ENCODE results near the gene STK33.

The STK33 gene

GRCh38 chr11:8370812-8371515, 223.1 kb downstream of the STK33 start:
- no peak overlapping the region for H3K4me3 ChIP-seq (ENCODE audit: low read depth, low read length)
- no peak for DNase-seq (ENCODE audit: low read depth)
- in situ Hi-C loops (cut with HindIII; ENCODE audit: low sequenced_read_pairs), result no loop called here
- no peak for TF ChIP-seq CTCF (IDR thresholded peaks at IDR 0.05; ENCODE audit: low read depth, low read length, missing control alignments)

DNA sequence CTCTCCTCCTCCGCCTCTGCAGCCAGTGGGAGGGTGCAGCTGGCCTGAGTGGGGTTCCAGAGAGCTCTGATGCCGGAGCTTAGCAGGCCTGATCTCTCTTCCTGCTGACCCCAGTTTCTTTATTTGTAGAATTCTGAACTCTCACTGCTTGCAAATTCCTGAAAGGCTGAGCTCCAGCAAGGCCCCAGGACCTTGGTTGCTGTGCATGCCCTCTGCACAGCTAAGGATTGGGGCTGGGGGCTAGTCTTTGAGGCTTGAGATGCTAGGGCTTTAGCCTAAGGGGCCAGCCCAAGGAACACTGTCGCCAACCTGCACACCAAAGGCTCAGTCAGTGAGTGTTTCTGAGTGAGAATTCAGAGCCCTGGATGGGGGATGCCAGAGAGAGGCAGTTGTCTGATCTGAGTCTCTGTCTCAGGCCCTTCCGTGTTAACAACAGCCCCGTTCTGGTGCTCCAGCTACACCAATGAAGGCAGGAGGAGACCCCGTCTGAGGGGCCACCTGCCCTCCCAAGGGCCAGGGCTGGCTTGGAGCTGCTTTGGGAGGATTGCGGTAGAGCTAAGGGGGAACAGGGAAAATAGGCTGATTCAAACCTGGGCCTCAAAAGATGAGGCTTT, 224.3 kb downstream of the STK33 start:
- in situ Hi-C loops (cut with HindIII; ENCODE audit: low sequenced_read_pairs), result no loop called here
- DNase-seq (ENCODE audit: low read depth), result no peak
- no peak for TF ChIP-seq CTCF (IDR thresholded peaks at IDR 0.05; ENCODE audit: low read depth, low read length, missing control alignments)
- H3K4me3 ChIP-seq (ENCODE audit: low read depth, low read length), result no peak overlapping the region

- in situ Hi-C loops (cut with HindIII; ENCODE audit: low sequenced_read_pairs), result no loop called here
- TF ChIP-seq CTCF (IDR thresholded peaks at IDR 0.05; ENCODE audit: low read depth, low read length, missing control alignments), result no peak
- H3K4me3 ChIP-seq (ENCODE audit: low read depth, low read length), result no peak overlapping the region
- no peak for DNase-seq (ENCODE audit: low read depth)
Observed at GRCh38 chr11:8368772-8369171, 225.3 kb downstream of the STK33 start.

DNA sequence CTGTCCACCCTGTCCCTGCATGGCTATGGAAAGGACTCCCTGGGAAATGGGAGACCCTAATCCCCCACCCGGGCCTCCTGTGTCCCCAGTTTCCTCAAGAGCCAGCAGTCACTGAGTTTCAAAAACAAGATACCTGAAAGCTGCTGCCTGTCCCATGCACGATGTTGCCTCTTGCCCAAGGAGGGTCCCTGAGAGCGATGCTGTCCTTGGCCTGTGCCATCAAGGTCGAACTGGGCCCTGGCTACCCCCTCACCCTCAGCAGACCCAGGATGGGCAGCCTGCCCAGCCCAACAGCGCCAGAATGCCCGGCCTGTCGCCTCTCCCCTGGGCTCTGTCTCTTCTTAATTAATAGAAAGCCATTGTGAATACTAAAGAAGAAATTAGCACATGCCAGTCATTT, 225.8 kb downstream of the STK33 start:
- no peak for TF ChIP-seq CTCF (IDR thresholded peaks at IDR 0.05; ENCODE audit: low read depth, low read length, missing control alignments)
- in situ Hi-C loops (cut with HindIII; ENCODE audit: low sequenced_read_pairs), result no loop called here
- DNase-seq (ENCODE audit: low read depth), result no peak
- H3K4me3 ChIP-seq (ENCODE audit: low read depth, low read length), result no peak overlapping the region

- in situ Hi-C loops (cut with HindIII; ENCODE audit: low sequenced_read_pairs), result no loop called here
- H3K4me3 ChIP-seq (ENCODE audit: low read depth, low read length), result no peak overlapping the region
- TF ChIP-seq CTCF (IDR thresholded peaks at IDR 0.05; ENCODE audit: low read depth, low read length, missing control alignments), result no peak
- DNase-seq (ENCODE audit: low read depth), result no peak
Observed at GRCh38 chr11:8366316-8366715, 227.7 kb downstream of the STK33 start.

- no peak for DNase-seq (ENCODE audit: low read depth)
- no peak for TF ChIP-seq CTCF (IDR thresholded peaks at IDR 0.05; ENCODE audit: low read depth, low read length, missing control alignments)
- no peak overlapping the region for H3K4me3 ChIP-seq (ENCODE audit: low read depth, low read length)
- in situ Hi-C loops (cut with HindIII; ENCODE audit: low sequenced_read_pairs), result no loop called here
Observed at GRCh38 chr11:8365216-8365941, 228.6 kb downstream of the STK33 start.
